Measurements from ENCODE around the gene KRTAP10-1. TPM values are rescaled to one million over a fixed set of nuclear protein-coding genes. Genes with fewer than 3 reads are reported as not detected.

KRTAP10-1 gene
- total and polyA plus RNA-seq, 2 donors, result not detected

- 93% methylated on average over 31 of the region's 31 CpGs for WGBS
- Histone ChIP-seq H3K4me1 (ENCODE audit: control insufficient read depth in 2 of 2, insufficient read depth in 2 of 2, low read length in 2 of 2) (no peaks in the 10 kb centered on the region), H3K36me3 (ENCODE audit: control insufficient read depth in 2 of 2, insufficient read depth in 2 of 2, low read length in 1 of 2) (no peaks in the 10 kb centered on the region), H3K27me3 (ENCODE audit: control insufficient read depth in 2 of 2, insufficient read depth in 1 of 2, low read length in 1 of 2) (no peaks in the 10 kb centered on the region), H3K27ac (ENCODE audit: low read depth in 1 of 2, low read length in 1 of 2) (no peak overlapping the region), H3K9me3 (ENCODE audit: control insufficient read depth in 2 of 2, insufficient read depth in 1 of 2, low read length in 1 of 2) (peaks cover 0 to 9% of the 10 kb centered on the region in 2 donors), H3K4me3 (ENCODE audit: low read length in 2 of 2) (no peak overlapping the region)
- DNase-seq (ENCODE audit: low read depth in 6 of 9, low spot score in 9 of 9), result no peak
Observed at GRCh38 chr21:44520326-44521300, 19.4 kb downstream of the KRTAP10-1 start.

- WGBS, result 92% methylated on average over 28 of the region's 28 CpGs
- DNase-seq (ENCODE audit: low read depth in 6 of 9, low spot score in 9 of 9), result no peak
- Histone ChIP-seq H3K36me3 (ENCODE audit: control insufficient read depth in 2 of 2, insufficient read depth in 2 of 2, low read length in 1 of 2) (no peaks in the 10 kb centered on the region), H3K4me1 (ENCODE audit: control insufficient read depth in 2 of 2, insufficient read depth in 2 of 2, low read length in 2 of 2) (no peaks in the 10 kb centered on the region), H3K9me3 (ENCODE audit: control insufficient read depth in 2 of 2, insufficient read depth in 1 of 2, low read length in 1 of 2) (peaks cover 0 to 9% of the 10 kb centered on the region in 2 donors), H3K4me3 (ENCODE audit: low read length in 2 of 2) (no peak overlapping the region), H3K27me3 (ENCODE audit: control insufficient read depth in 2 of 2, insufficient read depth in 1 of 2, low read length in 1 of 2) (no peaks in the 10 kb centered on the region), H3K27ac (ENCODE audit: low read depth in 1 of 2, low read length in 1 of 2) (no peak overlapping the region)
Observed at GRCh38 chr21:44519346-44520325, 20.4 kb downstream of the KRTAP10-1 start.

GRCh38 chr21:44518686-44519085 lies 21.3 kb downstream of the KRTAP10-1 start:
- no peak overlapping the region for H3K4me3 ChIP-seq (ENCODE audit: low read length in 2 of 2)
- H3K9me3 ChIP-seq (ENCODE audit: control insufficient read depth in 2 of 2, insufficient read depth in 1 of 2, low read length in 1 of 2), result peaks cover 0 to 9% of the 10 kb centered on the region in 2 donors
- H3K4me1 ChIP-seq (ENCODE audit: control insufficient read depth in 2 of 2, insufficient read depth in 2 of 2, low read length in 2 of 2), result no peaks in the 10 kb centered on the region
- H3K27ac ChIP-seq (ENCODE audit: low read depth in 1 of 2, low read length in 1 of 2), result no peak overlapping the region
- no peaks in the 10 kb centered on the region for H3K27me3 ChIP-seq (ENCODE audit: control insufficient read depth in 2 of 2, insufficient read depth in 1 of 2, low read length in 1 of 2)
- DNase-seq (ENCODE audit: low read depth in 6 of 9, low spot score in 9 of 9), result no peak
- H3K36me3 ChIP-seq (ENCODE audit: control insufficient read depth in 2 of 2, insufficient read depth in 2 of 2, low read length in 1 of 2), result no peaks in the 10 kb centered on the region
- WGBS, result 88% methylated on average over 12 of the region's 12 CpGs

GRCh38 chr21:44517175-44517899 lies 22.7 kb downstream of the KRTAP10-1 start:
- no peak overlapping the region for H3K27ac ChIP-seq (ENCODE audit: low read depth in 1 of 2, low read length in 1 of 2)
- peaks cover 0 to 9% of the 10 kb centered on the region in 2 donors for H3K9me3 ChIP-seq (ENCODE audit: control insufficient read depth in 2 of 2, insufficient read depth in 1 of 2, low read length in 1 of 2)
- no peaks in the 10 kb centered on the region for H3K36me3 ChIP-seq (ENCODE audit: control insufficient read depth in 2 of 2, insufficient read depth in 2 of 2, low read length in 1 of 2)
- no peak overlapping the region for H3K4me3 ChIP-seq (ENCODE audit: low read length in 2 of 2)
- WGBS, result 92% methylated on average over 15 of the region's 15 CpGs
- H3K4me1 ChIP-seq (ENCODE audit: control insufficient read depth in 2 of 2, insufficient read depth in 2 of 2, low read length in 2 of 2), result no peaks in the 10 kb centered on the region
- peak in 1 of 9 donors; percentile 2 for DNase-seq (ENCODE audit: low read depth in 6 of 9, low spot score in 9 of 9)
- H3K27me3 ChIP-seq (ENCODE audit: control insufficient read depth in 2 of 2, insufficient read depth in 1 of 2, low read length in 1 of 2), result no peaks in the 10 kb centered on the region

- DNase-seq (ENCODE audit: low read depth in 6 of 9, low spot score in 9 of 9), result no peak
- H3K27me3 ChIP-seq (ENCODE audit: control insufficient read depth in 2 of 2, insufficient read depth in 1 of 2, low read length in 1 of 2), result no peaks in the 10 kb centered on the region
- no peak overlapping the region for H3K4me3 ChIP-seq (ENCODE audit: low read length in 2 of 2)
- 90% methylated on average over 10 of the region's 10 CpGs for WGBS
- H3K9me3 ChIP-seq (ENCODE audit: control insufficient read depth in 2 of 2, insufficient read depth in 1 of 2, low read length in 1 of 2), result peaks cover 0 to 9% of the 10 kb centered on the region in 2 donors
- H3K27ac ChIP-seq (ENCODE audit: low read depth in 1 of 2, low read length in 1 of 2), result no peak overlapping the region
- H3K4me1 ChIP-seq (ENCODE audit: control insufficient read depth in 2 of 2, insufficient read depth in 2 of 2, low read length in 2 of 2), result no peaks in the 10 kb centered on the region
- no peaks in the 10 kb centered on the region for H3K36me3 ChIP-seq (ENCODE audit: control insufficient read depth in 2 of 2, insufficient read depth in 2 of 2, low read length in 1 of 2)
Observed at GRCh38 chr21:44516828-44517174, 23.2 kb downstream of the KRTAP10-1 start.

- no peaks in the 10 kb centered on the region for H3K4me1 ChIP-seq (ENCODE audit: control insufficient read depth in 2 of 2, insufficient read depth in 2 of 2, low read length in 2 of 2)
- H3K9me3 ChIP-seq (ENCODE audit: control insufficient read depth in 2 of 2, insufficient read depth in 1 of 2, low read length in 1 of 2), result peaks cover 0 to 9% of the 10 kb centered on the region in 2 donors
- H3K27me3 ChIP-seq (ENCODE audit: control insufficient read depth in 2 of 2, insufficient read depth in 1 of 2, low read length in 1 of 2), result no peaks in the 10 kb centered on the region
- H3K4me3 ChIP-seq (ENCODE audit: low read length in 2 of 2), result no peak overlapping the region
- H3K36me3 ChIP-seq (ENCODE audit: control insufficient read depth in 2 of 2, insufficient read depth in 2 of 2, low read length in 1 of 2), result no peaks in the 10 kb centered on the region
- no peak overlapping the region for H3K27ac ChIP-seq (ENCODE audit: low read depth in 1 of 2, low read length in 1 of 2)
- 93% methylated on average over 13 of the region's 13 CpGs for WGBS
- DNase-seq (ENCODE audit: low read depth in 6 of 9, low spot score in 9 of 9), result no peak
Observed at GRCh38 chr21:44516342-44516741, 23.7 kb downstream of the KRTAP10-1 start.

DNA sequence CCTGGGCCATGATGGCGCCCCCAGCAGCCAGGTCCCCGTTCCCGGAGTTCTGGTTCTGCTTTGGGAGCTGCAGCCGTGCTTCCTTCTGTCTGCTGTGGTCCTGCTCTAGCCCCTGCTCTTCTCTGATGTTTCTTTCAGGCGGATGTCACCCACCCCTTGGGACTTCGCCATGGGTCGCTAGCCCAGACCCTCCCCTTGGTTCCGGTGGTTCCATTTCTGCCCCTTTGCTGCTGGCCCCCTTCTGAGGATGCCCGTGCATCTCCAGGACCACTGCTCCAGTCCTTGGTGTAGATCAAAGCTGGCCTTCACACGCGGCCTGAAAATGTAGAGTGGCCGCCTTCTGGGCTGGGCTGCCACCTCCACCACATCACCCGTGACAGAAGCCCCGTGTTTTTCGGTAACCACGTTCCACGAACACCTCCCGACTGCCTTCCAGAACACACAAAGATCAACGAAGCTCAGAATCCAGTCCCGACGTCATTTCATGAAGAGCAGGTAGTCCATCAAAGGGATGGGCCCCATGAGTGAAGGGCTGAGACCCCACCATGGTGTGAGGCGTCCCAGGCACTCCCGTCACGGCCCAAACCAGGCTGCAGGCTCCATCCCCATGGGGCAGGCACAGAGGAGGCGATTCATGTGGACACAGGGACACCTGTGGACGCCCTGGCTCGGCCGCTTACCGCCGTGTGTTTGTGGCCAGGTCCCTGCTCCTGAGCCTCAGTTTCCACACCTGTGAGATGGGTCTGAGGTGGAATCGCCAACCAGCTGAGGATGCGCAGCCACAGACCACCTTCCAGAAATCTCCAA lies 24.4 kb downstream of the KRTAP10-1 start:
- H3K36me3 ChIP-seq (ENCODE audit: control insufficient read depth in 2 of 2, insufficient read depth in 2 of 2, low read length in 1 of 2), result no peaks in the 10 kb centered on the region
- H3K4me3 ChIP-seq (ENCODE audit: low read length in 2 of 2), result no peak overlapping the region
- 92% methylated on average over 32 of the region's 32 CpGs for WGBS
- DNase-seq (ENCODE audit: low read depth in 6 of 9, low spot score in 9 of 9), result no peak
- peaks cover 0 to 1% of the 10 kb centered on the region in 2 donors for H3K27me3 ChIP-seq (ENCODE audit: control insufficient read depth in 2 of 2, insufficient read depth in 1 of 2, low read length in 1 of 2)
- peaks cover 0 to 6% of the 10 kb centered on the region in 2 donors for H3K9me3 ChIP-seq (ENCODE audit: control insufficient read depth in 2 of 2, insufficient read depth in 1 of 2, low read length in 1 of 2)
- peaks cover 0 to 2% of the 10 kb centered on the region in 2 donors for H3K4me1 ChIP-seq (ENCODE audit: control insufficient read depth in 2 of 2, insufficient read depth in 2 of 2, low read length in 2 of 2)
- H3K27ac ChIP-seq (ENCODE audit: low read depth in 1 of 2, low read length in 1 of 2), result no peak overlapping the region

DNA sequence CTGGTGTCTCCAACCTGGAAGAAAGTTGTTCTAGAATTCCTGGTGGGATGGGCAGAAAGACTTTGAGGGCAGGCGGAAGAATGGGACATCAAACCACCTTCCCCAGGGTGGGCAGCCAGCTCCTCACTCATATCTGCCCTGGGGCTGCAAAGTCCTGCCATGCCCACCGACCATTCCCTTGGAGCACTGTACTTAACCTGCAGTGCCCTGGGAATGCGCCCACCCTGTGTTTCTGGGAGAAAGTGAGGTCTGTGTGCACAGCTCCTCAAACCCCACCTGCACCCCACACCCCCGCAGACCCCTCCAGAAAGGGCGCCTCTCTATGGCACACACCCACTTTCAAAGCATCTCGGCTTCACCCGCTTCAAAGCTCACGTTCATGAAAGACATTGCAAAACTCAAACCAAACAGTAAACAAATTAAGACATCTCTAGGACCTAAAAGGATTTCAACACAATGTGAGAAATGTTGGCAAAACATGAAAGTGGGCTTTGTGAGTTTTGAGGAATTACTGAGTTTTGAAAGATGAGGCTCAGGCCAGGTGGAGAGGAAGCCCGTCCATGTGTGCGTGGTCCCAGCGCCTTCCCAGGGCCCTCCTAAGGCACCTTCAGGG lies 25.1 kb downstream of the KRTAP10-1 start:
- DNase-seq (ENCODE audit: low read depth in 6 of 9, low spot score in 9 of 9), result no peak
- WGBS, result 88% methylated on average over 11 of the region's 11 CpGs

More for the DNA sequence above, 25.1 kb downstream of the KRTAP10-1 start:
- Histone ChIP-seq H3K27ac (ENCODE audit: low read depth in 1 of 2, low read length in 1 of 2) (no peak overlapping the region), H3K36me3 (ENCODE audit: control insufficient read depth in 2 of 2, insufficient read depth in 2 of 2, low read length in 1 of 2) (no peaks in the 10 kb centered on the region), H3K9me3 (ENCODE audit: control insufficient read depth in 2 of 2, insufficient read depth in 1 of 2, low read length in 1 of 2) (peaks cover 0 to 4% of the 10 kb centered on the region in 2 donors), H3K4me3 (ENCODE audit: low read length in 2 of 2) (no peak overlapping the region), H3K27me3 (ENCODE audit: control insufficient read depth in 2 of 2, insufficient read depth in 1 of 2, low read length in 1 of 2) (peaks cover 0 to 5% of the 10 kb centered on the region in 2 donors), H3K4me1 (ENCODE audit: control insufficient read depth in 2 of 2, insufficient read depth in 2 of 2, low read length in 2 of 2) (peaks cover 0 to 3% of the 10 kb centered on the region in 2 donors)
